ENCODE data around the gene SLC39A11. TPM values are rescaled to one million over a fixed set of nuclear protein-coding genes. Genes with fewer than 3 reads are reported as not detected.

Gene SLC39A11
- total and polyA plus RNA-seq, 2 donors (not counting 1 experiment from before 2014, with no cell fraction given), result 12.7 to 27.4 TPM

DNA sequence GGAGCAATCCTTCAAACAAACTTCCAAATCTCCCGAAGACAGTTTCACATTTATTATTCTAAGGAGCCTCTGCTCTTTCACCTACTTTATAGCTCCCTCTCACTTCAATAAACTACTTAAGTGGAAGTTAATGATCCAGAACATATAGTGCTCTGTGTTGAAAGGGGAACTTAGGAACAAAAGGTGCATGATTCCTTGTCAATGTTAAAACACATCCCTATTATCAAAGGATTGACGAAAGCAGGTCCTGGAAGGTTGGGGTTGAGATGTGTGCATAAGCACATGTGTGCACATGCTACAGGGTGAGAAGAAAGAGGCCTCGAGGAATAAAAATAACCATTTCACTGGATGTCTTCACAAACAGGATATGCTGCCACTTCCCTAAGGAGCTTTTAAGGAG lies 170.3 kb downstream of the SLC39A11 start:
- Histone ChIP-seq H3K27ac (ENCODE audit: insufficient read depth, low read length) (no peak overlapping the region), H2AFZ (ENCODE audit: low read length) (no peak overlapping the region), H3K9me3 (ENCODE audit: control insufficient read depth, insufficient read depth, low read depth, low read length) (no peaks in the 10 kb centered on the region), H3K27me3 (ENCODE audit: control insufficient read depth, insufficient read depth, low read length) (no peaks in the 10 kb centered on the region), H3K4me3 (replicated peaks in 1 of 4; ENCODE audit: control extremely low read depth in 1 of 4, insufficient read depth in 1 of 4, low read depth in 3 of 4, low read length in 4 of 4) (no peak overlapping the region), H3K4me2 (ENCODE audit: extremely low read depth, insufficient read depth, low read length) (no peak overlapping the region), H3K36me3 (ENCODE audit: control insufficient read depth, insufficient read depth, low read length) (no peaks in the 10 kb centered on the region), H3K79me2 (ENCODE audit: control insufficient read depth, insufficient read depth, low read length) (no peaks in the 10 kb centered on the region), H3K4me1 (ENCODE audit: control insufficient read depth, extremely low read depth, insufficient read depth, low read length) (no peaks in the 10 kb centered on the region), H4K20me1 (ENCODE audit: control insufficient read depth, extremely low read depth, insufficient read depth, low read length) (no peaks in the 10 kb centered on the region), H3K9ac (ENCODE audit: insufficient read depth, low read length) (no peak overlapping the region)
- TF ChIP-seq CTCF (conservative IDR thresholded peaks at IDR 0.05 in 1 of 2, IDR thresholded peaks at IDR 0.05 in 1 of 2; ENCODE audit: low read depth in 1 of 2, low read length in 2 of 2), result no peak
- TF ChIP-seq EZH2 (IDR thresholded peaks at IDR 0.05; ENCODE audit: low read length, missing control alignments), result no peak
- DNase-seq (ENCODE audit: low read depth in 2 of 2), result no peak

DNA sequence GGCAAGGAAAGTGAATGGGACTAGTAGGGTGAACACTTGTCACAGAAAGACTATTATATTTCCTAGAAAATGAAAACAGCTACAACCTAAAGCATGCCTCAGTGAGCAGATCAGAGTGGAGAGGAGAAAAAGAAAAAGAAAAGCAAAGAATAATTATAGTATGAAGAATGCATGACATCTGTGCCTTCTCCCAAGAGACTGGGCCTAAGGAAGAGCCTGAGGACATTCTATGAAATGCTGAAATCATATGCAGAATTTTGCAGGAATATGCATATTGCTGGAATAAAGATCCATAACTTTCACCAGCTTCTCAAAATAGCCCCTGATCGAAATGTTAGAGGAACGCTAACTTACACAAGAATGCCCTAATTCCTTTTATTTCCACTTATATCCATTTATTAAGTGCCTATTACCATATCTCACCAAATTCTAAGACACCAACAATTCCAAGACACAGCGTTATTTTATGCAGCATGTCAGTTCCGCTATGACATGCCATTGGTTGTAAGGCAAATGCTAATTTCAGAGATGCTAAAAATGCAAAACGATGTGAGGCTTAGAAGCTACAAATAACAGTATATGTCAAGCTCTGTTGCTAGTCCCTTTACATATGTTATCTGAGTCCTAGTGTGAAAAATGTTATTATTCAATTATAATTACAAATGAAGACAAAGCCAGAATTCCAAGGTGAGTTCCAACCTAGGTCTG lies 171.0 kb downstream of the SLC39A11 start:
- H3K27me3 ChIP-seq (ENCODE audit: control insufficient read depth, insufficient read depth, low read length), result no peaks in the 10 kb centered on the region
- TF ChIP-seq CTCF (conservative IDR thresholded peaks at IDR 0.05 in 1 of 2, IDR thresholded peaks at IDR 0.05 in 1 of 2; ENCODE audit: low read depth in 1 of 2, low read length in 2 of 2) (no peak), EZH2 (IDR thresholded peaks at IDR 0.05; ENCODE audit: low read length, missing control alignments) (no peak)
- no peaks in the 10 kb centered on the region for H3K9me3 ChIP-seq (ENCODE audit: control insufficient read depth, insufficient read depth, low read depth, low read length)
- H3K4me1 ChIP-seq (ENCODE audit: control insufficient read depth, extremely low read depth, insufficient read depth, low read length), result no peaks in the 10 kb centered on the region
- no peak overlapping the region for H3K4me3 ChIP-seq (replicated peaks in 1 of 4; ENCODE audit: control extremely low read depth in 1 of 4, insufficient read depth in 1 of 4, low read depth in 3 of 4, low read length in 4 of 4)
- no peak overlapping the region for H3K27ac ChIP-seq (ENCODE audit: insufficient read depth, low read length)
- no peak overlapping the region for H2AFZ ChIP-seq (ENCODE audit: low read length)
- H3K36me3 ChIP-seq (ENCODE audit: control insufficient read depth, insufficient read depth, low read length), result no peaks in the 10 kb centered on the region
- DNase-seq (ENCODE audit: low read depth in 2 of 2), result no peak
- no peak overlapping the region for H3K9ac ChIP-seq (ENCODE audit: insufficient read depth, low read length)
- H4K20me1 ChIP-seq (ENCODE audit: control insufficient read depth, extremely low read depth, insufficient read depth, low read length), result no peaks in the 10 kb centered on the region
- no peak overlapping the region for H3K4me2 ChIP-seq (ENCODE audit: extremely low read depth, insufficient read depth, low read length)
- no peaks in the 10 kb centered on the region for H3K79me2 ChIP-seq (ENCODE audit: control insufficient read depth, insufficient read depth, low read length)

GRCh38 chr17:72920513-72920912 lies 172.0 kb downstream of the SLC39A11 start:
- H3K9me3 ChIP-seq (ENCODE audit: control insufficient read depth, insufficient read depth, low read depth, low read length), result no peaks in the 10 kb centered on the region
- H3K4me3 ChIP-seq (replicated peaks in 1 of 4; ENCODE audit: control extremely low read depth in 1 of 4, insufficient read depth in 1 of 4, low read depth in 3 of 4, low read length in 4 of 4), result no peak overlapping the region
- no peaks in the 10 kb centered on the region for H3K27me3 ChIP-seq (ENCODE audit: control insufficient read depth, insufficient read depth, low read length)
- H3K36me3 ChIP-seq (ENCODE audit: control insufficient read depth, insufficient read depth, low read length), result no peaks in the 10 kb centered on the region
- H3K9ac ChIP-seq (ENCODE audit: insufficient read depth, low read length), result no peak overlapping the region
- H3K4me2 ChIP-seq (ENCODE audit: extremely low read depth, insufficient read depth, low read length), result no peak overlapping the region
- DNase-seq (ENCODE audit: low read depth in 2 of 2), result no peak
- no peaks in the 10 kb centered on the region for H3K79me2 ChIP-seq (ENCODE audit: control insufficient read depth, insufficient read depth, low read length)
- no peak overlapping the region for H2AFZ ChIP-seq (ENCODE audit: low read length)
- no peaks in the 10 kb centered on the region for H4K20me1 ChIP-seq (ENCODE audit: control insufficient read depth, extremely low read depth, insufficient read depth, low read length)
- H3K27ac ChIP-seq (ENCODE audit: insufficient read depth, low read length), result no peak overlapping the region
- no peaks in the 10 kb centered on the region for H3K4me1 ChIP-seq (ENCODE audit: control insufficient read depth, extremely low read depth, insufficient read depth, low read length)
- TF ChIP-seq CTCF (conservative IDR thresholded peaks at IDR 0.05 in 1 of 2, IDR thresholded peaks at IDR 0.05 in 1 of 2; ENCODE audit: low read depth in 1 of 2, low read length in 2 of 2) (no peak), EZH2 (IDR thresholded peaks at IDR 0.05; ENCODE audit: low read length, missing control alignments) (no peak)

Data from fibroblast of lung (primary cell).